NCI-H2227 treated with DMSO at 0.1 percent for 48 hours (cell line): ENCODE results near the gene PSMC2.
A peak's percentile ranks its signal among the peaks of the same experiment; 100 is the strongest.

ENCODE experiments used
- DNase-seq: peaks from one replicate; lab custom pipeline; 2025; lab: John Stamatoyannopoulos, UW

PSMC2 gene

DNA sequence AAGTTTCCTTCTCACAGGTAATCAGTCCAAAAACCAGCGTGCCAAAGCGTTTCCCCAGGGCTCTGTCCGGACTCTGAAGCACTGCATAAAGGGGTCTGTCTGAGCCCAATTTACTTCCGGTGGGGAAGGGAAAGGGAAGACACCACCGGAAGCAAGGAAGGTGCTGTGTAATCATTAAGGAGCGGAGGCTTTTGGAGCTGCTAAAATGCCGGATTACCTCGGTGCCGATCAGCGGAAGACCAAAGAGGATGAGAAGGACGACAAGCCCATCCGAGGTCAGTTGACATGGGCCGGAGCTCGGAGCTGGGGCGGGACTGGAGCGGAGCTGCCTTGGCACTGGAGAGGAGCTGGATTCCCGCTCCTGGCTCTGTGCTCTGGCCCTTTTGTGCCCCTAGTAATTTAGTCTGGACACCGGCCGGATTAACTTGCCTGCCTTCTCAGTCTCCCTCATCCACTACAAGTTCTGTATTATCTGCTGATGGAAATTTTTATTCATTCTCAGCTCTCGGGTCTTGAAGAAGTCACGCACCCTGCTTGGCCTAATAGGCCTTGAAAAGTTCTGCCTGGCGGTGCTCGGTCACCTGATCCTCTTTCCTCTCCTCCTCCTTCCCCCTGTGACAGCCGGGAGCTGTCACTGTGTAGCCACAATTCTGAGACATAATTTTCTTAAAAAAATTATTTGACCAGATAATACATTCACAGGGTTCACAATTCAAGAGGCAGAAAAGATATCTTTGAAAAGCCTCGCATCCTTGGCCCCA, at the start of gene PSMC2:
Gene PSMC2 (plus strand): TSS at position 137 of the 761 bp plus-strand sequence. CDS start 69 bp downstream, at position 206.
- peak; percentile 92 for DNase-seq

DNA sequence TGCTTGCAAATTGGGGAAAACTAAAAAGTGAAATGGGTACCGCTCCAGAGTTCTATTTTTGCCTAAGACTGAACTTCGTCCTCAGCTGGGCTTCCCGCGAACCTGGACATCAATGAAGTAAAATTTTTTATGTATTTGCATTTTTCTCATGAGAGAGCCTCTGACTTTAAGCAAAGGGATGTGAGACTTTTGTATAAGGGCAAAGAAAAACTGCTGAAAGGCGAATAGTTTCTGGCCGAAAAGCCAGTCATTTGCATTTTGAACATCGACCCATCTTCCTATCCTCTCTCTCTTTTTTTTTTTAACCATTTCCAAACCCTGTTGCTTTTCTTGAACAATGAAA, 49.6 kb upstream of the PSMC2 start:
- DNase-seq: no peak

DNA sequence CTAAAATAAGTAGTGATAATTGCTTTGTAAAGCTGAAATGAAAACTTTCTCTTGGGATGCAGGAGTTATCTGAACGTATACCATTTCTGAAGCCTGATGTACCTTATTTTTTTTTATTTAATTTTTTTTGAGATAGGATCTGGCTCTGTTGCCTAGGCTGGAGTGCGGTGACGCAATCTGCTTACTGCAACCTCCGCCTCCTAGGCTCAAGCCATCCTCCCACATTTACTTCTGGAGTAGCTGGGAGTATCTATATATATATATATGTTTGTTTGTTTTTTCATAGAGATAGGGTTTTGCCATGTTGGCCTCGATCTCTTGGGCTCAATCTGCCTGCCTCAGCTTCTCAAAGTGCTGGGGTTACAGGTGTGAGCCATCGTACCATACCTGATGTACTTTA, 47.8 kb upstream of the PSMC2 start:
- DNase-seq: no peak

DNA sequence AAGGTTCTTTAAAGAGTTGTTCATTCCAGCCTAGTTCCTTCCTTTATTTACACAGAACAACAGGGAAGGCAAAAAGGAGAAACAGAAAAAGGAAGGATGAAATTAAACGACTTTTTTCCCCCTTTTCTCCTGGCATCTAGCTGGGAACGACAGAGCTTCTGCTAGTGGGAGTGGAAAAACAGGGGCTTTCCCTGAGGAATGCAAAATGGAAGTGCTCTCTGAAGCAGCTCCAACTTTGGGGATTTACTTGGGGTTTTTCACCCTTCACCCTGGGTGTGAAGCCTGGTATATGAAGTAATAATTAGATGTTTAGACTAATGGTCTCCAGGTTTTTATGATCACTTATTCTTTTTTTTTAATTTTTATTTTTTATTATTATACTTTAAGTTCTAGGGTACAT, 46.0 kb upstream of the PSMC2 start:
- no peak for DNase-seq

DNA sequence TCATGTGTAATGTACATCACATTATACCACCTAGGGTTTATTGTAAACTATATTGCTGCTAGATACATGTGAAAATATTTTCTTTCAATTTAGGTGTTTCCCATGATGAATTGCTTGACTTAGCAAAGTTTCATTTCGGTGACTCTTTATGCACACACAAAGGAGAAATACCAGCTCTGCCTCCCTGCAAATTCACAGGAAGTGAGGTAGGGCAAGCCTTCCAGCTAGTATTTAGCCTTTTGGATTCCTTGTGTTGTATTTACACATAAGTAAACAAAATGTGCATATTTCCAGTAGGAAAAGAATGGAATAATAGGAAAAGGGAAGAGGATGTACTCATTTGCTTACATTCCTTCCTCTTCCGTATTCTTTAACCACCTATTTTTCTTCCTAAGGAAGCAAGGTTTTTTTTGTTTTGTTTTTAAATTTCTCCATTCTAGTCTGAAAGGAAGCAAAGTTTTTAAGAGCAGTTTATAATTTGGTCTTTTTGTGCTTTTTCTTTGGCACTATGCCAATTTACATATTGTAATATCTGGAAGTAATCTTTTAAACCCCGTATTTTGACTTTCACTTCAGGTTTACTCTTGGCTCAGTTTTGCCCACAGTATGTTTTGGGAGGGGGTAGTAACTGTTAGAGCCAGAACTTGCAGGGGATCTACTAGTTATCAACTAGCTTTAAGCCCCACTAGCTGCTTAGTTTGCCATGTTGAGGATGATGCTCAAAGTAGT, 39.8 kb upstream of the PSMC2 start:
- DNase-seq: no peak

DNA sequence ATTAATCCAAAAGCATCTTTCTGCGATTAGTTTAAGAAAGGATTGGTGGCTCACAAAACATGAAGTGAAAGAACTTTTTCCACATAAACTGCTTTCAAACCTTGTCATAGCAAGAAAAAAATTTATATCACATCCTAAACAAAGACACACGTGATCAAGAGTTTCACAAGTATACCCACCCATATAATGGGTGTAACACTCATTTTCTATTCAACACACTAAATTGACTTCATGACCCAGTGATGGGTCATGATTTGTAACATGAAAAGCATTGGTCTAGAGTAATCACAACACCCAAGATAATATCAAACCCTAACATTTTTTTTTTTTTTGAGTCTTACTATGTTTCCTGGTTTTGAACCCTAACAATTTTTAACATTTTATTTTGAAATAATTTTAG, 32.6 kb upstream of the PSMC2 start:
- DNase-seq: no peak

DNA sequence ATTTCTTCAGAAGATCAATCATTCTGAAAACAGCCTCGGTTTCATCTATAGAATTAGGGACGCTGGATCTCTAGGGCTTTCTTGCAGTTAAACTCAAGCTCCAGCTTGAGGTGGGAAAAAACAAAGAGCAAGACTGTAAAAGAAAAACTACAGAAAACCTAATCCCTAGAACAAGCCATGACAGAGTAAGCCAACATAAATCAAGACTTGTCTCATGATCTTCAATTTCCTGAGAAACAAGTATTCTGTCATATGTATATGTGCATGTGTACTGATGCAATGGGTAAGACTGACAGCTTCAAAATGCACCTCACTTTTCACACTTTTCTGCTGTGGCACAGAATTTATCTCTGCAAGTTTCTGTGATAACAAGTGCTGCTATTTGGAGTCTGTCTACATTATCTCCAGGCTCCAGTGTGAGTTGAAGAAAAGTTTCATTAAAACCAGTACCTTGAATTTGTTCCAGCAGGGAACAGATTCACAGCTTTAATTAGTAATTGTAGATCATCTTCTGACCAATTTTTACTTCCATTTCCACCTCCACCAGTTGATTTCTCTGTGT, 31.0 kb upstream of the PSMC2 start:
- no peak for DNase-seq

DNA sequence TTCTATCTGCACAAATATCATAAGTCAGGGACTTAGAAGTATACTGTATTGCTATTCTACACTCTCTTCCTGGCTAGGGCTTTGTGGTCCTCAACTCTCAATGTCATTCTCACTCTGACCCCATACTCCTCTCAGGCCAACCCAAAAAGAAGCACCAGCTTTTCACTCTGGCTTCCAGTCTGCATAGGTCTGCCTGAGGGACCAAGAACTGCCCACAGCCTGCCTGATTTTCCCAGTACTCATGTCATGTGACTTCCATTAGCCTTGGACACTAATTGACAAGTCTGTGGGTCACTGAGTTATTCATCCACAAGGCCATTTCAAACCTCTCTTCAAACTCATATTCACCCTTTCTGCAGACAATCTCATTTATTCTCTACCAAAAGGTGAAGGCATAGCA, 30.4 kb upstream of the PSMC2 start:
- no peak for DNase-seq

DNA sequence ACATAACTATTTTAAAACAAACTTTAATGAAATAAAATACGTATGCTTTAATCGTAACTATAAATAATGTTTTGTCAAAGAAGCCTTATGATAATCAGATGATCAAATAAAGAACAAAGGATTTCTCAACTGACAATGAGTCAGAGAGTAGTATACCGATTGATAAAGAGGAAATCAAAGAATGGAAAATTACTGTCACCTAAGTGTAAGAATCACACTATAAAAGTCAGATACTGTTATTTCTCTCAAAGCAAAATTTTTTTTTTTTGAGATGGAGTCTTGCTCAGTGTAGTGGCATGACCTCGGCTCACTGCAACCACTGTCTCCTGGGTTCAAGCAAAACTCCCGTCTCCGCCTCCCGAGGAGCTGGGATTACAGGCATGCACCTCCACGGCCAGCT, 21.7 kb upstream of the PSMC2 start:
- no peak for DNase-seq

DNA sequence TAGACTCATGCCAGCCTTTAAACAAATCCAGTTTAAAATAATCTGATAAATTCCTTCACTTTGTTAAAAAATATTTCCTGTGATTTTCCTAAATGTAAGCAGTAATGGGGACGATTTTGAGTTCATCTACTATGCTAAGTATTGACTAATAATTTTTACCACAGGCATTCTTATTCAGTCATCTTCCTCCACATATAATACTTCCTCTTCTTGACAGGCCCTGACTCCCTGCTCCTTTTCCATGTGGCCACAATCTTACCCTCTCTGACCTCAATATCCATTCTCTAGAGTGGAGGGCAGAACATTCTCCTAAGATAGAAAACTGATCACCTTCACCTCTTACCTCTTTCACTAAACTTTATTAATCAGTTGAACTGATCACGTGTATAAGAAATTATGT, 10.7 kb upstream of the PSMC2 start:
- no peak for DNase-seq

DNA sequence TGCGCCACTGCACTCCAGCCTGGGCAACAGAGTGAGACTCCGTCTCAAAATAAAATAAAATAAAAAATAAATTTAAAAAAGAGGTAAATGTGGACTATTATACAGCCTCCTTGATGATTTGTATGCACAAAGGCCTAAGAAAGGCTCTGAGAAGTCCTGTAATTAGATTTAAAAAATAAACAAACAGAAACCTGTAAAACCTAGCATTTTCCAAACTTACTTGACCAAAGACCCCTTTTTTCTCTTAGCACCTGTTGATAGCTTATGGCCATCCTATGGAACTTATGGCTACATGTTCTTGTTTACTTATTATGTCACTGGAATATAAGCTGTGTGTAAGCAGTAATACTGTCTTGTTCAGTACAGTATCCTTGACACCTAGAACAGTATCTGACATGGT, 8.6 kb upstream of the PSMC2 start:
- DNase-seq: no peak

DNA sequence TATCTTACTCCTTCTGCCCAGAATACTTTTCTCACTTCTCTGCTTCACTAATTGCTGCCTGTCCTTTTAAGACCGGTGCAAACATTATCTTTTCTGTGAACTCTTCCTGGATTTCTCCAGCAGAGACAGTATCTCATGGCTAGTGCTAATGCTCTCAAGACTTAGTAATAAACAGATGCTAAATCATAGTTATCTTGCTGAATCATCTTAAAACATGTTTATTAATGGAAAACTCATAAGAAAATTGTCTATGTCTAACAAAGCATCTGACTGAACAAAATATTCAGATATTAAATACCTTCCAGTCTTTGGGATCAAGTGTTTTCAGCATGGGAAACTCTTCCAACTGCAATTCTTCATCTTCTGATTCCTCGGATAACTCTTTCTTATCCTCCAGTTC, 6.0 kb upstream of the PSMC2 start:
- DNase-seq: no peak

DNA sequence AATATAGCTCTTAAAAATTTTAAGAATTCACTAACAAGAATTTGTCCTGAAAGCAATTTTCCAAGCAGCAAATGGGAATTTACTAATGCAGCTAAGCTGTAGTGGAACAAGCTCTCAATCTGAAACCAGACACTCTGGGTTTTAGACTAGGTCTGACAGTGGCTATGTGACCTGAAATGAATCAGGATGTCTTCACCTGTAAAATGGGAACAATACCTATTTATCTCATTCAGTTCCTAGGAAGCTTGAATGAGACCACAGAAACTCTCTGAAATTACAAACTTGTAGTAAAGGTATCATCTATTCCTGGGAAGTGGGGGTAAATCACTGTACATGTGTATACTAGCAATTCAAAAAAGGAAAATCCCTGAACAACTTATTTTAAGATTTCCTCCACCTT, 4.1 kb upstream of the PSMC2 start:
- DNase-seq: no peak

DNA sequence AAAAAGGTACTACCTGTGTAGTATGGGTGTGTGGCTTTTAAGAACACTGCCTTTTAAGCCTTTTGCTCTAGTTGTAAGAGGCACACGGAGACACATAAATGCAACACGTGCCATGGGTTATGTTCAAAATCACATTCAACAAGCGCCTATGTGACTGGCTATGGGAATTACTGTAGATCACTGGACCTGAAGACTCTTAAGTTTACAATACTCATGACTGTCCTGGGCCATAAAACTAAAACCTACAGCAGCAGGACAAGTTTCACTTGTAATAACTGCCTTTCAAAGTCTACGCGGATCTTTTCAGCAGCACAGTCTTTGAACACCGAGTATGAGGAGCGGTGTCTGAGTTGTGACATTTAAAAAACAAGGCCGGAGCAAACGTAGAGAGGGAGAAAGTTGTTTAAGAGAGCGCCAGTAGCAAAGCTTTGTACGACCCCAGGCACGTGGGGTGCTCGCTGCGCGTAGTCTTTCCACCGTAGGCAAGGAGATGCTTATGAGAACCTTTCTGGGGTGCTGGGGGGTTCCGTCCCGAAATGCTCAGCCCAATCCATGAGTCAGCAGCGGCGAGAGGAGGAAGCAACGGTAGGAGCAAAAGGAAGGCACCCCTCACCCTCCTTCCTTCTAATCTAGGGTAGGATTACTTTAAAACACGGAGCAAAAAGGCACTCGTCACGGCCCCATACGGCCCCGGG, 3.5 kb upstream of the PSMC2 start:
- DNase-seq: no peak

DNA sequence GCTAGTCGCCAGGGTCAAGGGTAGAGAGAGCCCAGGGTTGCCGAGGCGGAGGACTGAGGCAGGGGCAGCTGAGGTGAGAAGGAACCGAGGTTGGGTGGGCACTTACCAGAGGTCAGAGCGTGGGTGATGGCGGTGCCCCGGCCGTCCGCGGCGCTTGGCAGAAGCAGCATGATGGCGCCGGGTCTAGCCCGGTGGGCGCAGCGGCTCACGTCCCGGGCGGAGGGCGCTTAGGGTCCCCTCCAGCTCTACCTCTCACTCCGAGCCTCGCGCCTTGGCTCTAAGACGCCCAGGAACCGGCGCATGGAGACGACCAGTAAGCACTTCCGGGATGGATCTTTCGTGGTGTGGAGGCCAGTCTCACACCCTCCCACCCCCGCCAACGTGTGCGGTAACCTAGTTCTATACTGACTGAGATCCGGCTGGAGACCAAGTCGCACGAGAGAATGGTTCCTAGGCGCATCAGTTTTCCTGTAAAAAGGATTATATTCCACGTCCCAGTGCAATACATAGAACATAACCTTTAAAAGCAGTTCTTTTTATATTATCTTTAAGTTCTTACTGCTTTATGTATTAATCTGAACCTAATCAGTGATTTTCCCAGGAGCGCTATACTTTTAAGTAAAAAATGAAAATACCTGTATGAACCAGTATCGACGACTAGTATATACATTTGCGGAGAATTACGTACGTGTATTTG, 2.8 kb upstream of the PSMC2 start, which contains the start of gene DNAJC2:
Gene DNAJC2 (minus strand): TSS at position 315 of the 697 bp plus-strand sequence. CDS start 145 bp downstream, at position 170.
- peak; percentile 95 for DNase-seq

DNA sequence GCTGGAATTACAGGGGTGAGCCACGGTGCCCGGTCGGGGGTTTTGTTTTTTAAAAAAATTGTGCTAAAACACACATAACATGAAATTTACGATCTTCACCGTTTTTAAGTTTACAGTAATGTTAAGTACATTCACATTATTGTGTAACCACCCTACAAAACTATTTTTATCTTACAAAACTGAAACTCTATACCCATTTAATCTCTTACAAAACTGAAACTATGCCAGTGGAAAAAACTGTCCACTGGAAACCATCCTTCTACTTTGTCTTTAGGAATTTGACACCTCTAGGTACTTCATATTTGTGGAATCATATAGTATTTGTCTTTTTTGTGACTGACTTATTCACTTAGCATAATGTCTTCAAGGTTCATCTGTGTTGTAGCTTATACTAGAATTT, 1.0 kb upstream of the PSMC2 start:
- DNase-seq: no peak

DNA sequence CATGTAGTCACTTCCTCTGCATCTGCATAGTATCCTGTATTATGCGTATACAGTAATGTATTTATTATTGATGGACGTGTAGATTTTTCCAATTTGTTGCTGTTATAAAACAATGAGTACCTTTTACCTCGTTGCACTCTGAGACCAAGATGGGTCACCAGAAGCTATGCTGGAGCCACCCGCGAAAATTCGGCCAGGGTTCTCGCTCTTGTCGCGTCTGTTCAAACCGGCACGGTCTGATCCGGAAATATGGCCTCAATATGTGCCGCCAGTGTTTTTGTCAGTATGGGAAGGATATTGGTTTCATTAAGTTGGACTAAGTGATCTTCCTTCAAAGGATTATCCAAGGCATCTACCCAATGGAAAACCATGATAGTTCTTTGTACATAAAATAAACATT, 1.0 kb downstream of the PSMC2 start:
- no peak for DNase-seq

DNA sequence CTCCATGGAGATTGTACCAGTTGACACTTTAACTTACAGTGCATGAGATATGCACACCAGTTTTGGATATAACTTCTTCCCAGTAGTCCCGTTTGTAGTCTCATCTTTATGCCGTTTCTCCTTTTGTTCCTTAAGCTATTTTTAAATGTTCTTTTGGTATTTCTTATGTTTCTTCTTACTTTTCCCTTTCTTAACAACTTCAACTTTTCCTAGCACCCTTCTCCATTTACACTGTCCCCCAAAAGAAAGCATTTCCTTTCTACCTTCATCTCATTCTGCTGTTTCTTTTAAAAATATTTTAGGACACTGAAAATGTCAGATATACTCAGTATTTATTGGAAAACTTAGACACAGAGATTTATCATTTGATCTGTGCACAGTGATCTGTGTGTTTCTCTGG, 1.5 kb downstream of the PSMC2 start:
- no peak for DNase-seq

DNA sequence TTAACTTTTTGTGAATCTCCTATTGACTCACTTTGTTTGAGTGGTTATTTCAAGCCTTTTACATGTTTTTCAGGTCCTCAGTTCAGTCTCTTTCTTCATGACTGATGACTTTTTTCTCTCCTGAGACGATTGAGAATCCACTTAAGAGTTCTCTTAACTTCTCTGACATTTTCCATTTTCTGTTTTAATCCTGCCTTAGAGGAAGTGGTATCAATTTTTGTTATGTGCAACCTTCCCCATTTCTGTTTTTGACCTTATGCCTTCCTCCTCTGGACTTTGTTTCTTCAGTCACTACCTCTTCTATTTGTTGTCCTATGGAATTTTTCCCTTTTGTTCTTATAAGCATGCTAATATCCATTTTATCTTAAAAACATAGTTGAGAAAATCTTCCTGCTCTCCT, 2.4 kb downstream of the PSMC2 start:
- DNase-seq: no peak

DNA sequence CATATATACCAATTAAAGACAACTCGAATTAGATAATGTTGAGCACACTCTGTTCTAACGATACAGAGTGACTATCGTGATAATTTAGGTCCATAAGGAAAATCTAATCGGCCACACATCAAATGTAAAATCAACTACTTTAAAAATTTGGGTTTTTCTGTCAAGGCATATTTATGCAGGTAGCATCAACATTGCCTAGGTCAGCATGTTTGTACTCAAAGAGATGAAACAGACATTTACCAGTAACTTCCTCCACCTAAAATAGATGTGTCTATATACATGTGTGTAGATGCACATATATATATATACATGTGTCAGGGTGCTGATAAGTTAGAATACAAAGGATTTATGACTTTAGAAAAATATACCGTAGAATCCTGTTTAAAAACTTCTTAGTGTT, 22.0 kb downstream of the PSMC2 start:
- no peak for DNase-seq

DNA sequence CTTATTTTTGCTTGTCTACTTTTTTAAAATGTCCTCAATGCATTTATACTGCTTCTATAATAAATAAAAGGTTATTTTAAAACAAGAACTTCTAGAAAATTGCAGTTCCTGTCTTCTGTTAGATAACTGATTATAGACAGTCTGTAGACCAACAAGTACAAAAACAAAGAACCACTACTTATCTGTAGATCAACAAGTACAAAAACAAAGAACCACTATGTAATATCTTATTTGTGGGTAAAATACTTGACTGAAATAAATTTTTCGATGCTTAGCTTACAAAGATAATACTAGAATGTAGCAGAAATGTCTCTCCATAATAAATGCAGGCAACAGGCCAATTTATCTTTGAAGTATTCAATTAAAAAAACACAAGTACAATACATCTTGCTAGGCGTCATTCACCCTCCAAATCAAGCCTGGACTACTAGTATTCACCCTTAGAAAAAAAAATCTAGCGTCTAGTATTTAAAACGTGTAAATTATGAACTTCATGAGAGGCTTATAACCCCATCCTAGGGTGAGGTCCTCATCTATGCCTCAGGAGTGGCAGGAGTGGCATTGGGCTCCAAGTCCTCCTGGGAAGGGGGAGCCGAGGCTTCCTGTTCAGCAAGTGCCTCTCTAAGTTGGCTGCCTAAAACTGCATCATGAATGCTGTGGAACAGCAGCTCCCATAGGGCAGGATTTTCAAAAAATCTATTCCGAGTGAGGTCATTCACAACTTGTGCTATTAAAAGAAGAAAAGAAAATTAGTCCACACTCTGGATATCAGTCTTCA, 26.6 kb downstream of the PSMC2 start:
- no peak for DNase-seq
